GM23338 (cell line): Measurements from ENCODE around the gene MMP28. TPM values are rescaled to one million over a fixed set of nuclear protein-coding genes. Genes with fewer than 3 reads are reported as not detected.

Experiments used
- ATAC-seq: fragments of 200-7000 bp; cut with Tn5 transposase; 3 replicates; pipeline ENCODE4 v1.9.1; 2020
- DNase-seq: peaks from one replicate; pipeline ENCODE4 v3.0.0-alpha.2; 2015; ENCODE audit warnings: low spot score
- H2AFZ ChIP-seq: fragments of 200-600 bp; sonication (generic); 2 replicates; pipeline ENCODE4 v1.8.0; 2016; ENCODE audit warnings: antibody characterized with exemption, mild to moderate bottlenecking, moderate library complexity
- H3F3A ChIP-seq: fragments of 200-600 bp; sonication (generic); replicated peaks from 2 replicates; pipeline ENCODE4 v1.8.0; 2017; ENCODE audit warnings: antibody characterized with exemption, mixed run types, low read depth
- H3K27ac ChIP-seq: fragments of 200-600 bp; sonication (generic); 2 replicates; pipeline ENCODE4 v1.6.1; 2016; ENCODE audit warnings: low read depth
- H3K27me3 ChIP-seq: fragments of 200-600 bp; sonication (generic); 2 replicates; pipeline ENCODE4 v1.8.0; 2016; ENCODE audit warnings: mild to moderate bottlenecking, mixed run types, moderate library complexity; ENCODE audit not compliant: insufficient read depth
- H3K36me3 ChIP-seq: fragments of 200-600 bp; sonication (generic); 2 replicates; pipeline ENCODE4 v1.8.0; 2016; ENCODE audit warnings: mild to moderate bottlenecking; ENCODE audit not compliant: insufficient read depth
- H3K4me1 ChIP-seq: fragments of 200-600 bp; sonication (generic); 2 replicates; pipeline ENCODE4 v1.8.0; 2016; ENCODE audit warnings: mild to moderate bottlenecking, moderate library complexity; ENCODE audit not compliant: insufficient read depth
- H3K4me2 ChIP-seq: fragments of 200-600 bp; sonication (generic); 2 replicates; pipeline ENCODE4 v1.7.1; 2017; ENCODE audit warnings: mixed run types
- H3K4me3 ChIP-seq: fragments of 200-600 bp; sonication (generic); 2 replicates; pipeline ENCODE4 v1.6.1; 2016; ENCODE audit warnings: mixed run types
- H3K79me2 ChIP-seq: fragments of 200-600 bp; sonication (generic); replicated peaks from 2 replicates; pipeline ENCODE4 v1.8.0; 2017; ENCODE audit warnings: mild to moderate bottlenecking; ENCODE audit not compliant: insufficient read depth
- H3K9me2 ChIP-seq: fragments of 200-600 bp; sonication (generic); 2 replicates; pipeline ENCODE4 v1.8.0; 2017; ENCODE audit not compliant: insufficient read depth
- H4K20me1 ChIP-seq: fragments of 200-600 bp; sonication (generic); replicated peaks from 2 replicates; pipeline ENCODE4 v1.8.0; 2017; ENCODE audit warnings: mild to moderate bottlenecking; ENCODE audit not compliant: insufficient read depth
- H3K27ac Mint-ChIP-seq: 2 replicates; pipeline ENCODE4 v1.8.0; 2020; ENCODE audit warnings: inconsistent platforms, mild to moderate bottlenecking, moderate library complexity, mixed read lengths
- H3K27me3 Mint-ChIP-seq: 3 replicates; pipeline ENCODE4 v1.8.0; 2022; ENCODE audit warnings: low read depth, mild to moderate bottlenecking, moderate library complexity, mixed read lengths, inconsistent platforms; ENCODE audit not compliant: insufficient read depth, poor library complexity
- H3K36me3 Mint-ChIP-seq: 3 replicates; pipeline ENCODE4 v1.8.0; 2021; ENCODE audit warnings: low read depth, mild to moderate bottlenecking, inconsistent platforms, moderate library complexity, mixed read lengths
- H3K4me1 Mint-ChIP-seq: 3 replicates; pipeline ENCODE4 v1.8.0; 2020; ENCODE audit warnings: mild to moderate bottlenecking, inconsistent platforms, mixed read lengths
- H3K4me3 Mint-ChIP-seq: 3 replicates; pipeline ENCODE4 v1.8.0; 2021; ENCODE audit warnings: moderate library complexity, mild to moderate bottlenecking, inconsistent platforms, mixed read lengths
- H3K9me3 Mint-ChIP-seq: 3 replicates; pipeline ENCODE4 v1.8.0; 2020; ENCODE audit warnings: moderate library complexity, mild to moderate bottlenecking, inconsistent platforms, mixed read lengths
- CREB1 ChIP-seq: fragments of 250-450 bp; sonication (Bioruptor Pico); IDR thresholded peaks from 2 replicates; pipeline ENCODE4 v1.5.0; 2020; ENCODE audit warnings: low read depth, mild to moderate bottlenecking, moderate library complexity
- ETS1 ChIP-seq: IDR thresholded peaks from 2 replicates; pipeline ENCODE4 v1.6.1; 2016; ENCODE audit warnings: antibody characterized with exemption
- EZH2 ChIP-seq: fragments of 200-600 bp; sonication (generic); IDR thresholded peaks from one replicate; pipeline ENCODE4 v1.8.0; 2017; ENCODE audit warnings: antibody characterized with exemption, mild to moderate bottlenecking, low read depth; ENCODE audit not compliant: unreplicated experiment
- JUNB ChIP-seq: IDR thresholded peaks from one replicate; pipeline ENCODE4 v1.6.1; 2016; ENCODE audit warnings: antibody characterized with exemption; ENCODE audit not compliant: unreplicated experiment
- NANOG ChIP-seq: IDR thresholded peaks from 2 replicates; pipeline ENCODE4 v1.6.1; 2016; ENCODE audit warnings: antibody characterized with exemption, borderline replicate concordance
- POLR2AphosphoS5 ChIP-seq: IDR thresholded peaks from 2 replicates; pipeline ENCODE4 v1.6.1; 2016; ENCODE audit warnings: antibody characterized with exemption, low read depth
- STAT1 ChIP-seq: IDR thresholded peaks from one replicate; pipeline ENCODE4 v1.6.1; 2016; ENCODE audit warnings: antibody characterized with exemption; ENCODE audit not compliant: unreplicated experiment
- ZNF114 ChIP-seq: fragments of 250-450 bp; sonication (Bioruptor Pico); IDR thresholded peaks from 2 replicates; pipeline ENCODE4 v1.5.0; 2020; ENCODE audit warnings: mild to moderate bottlenecking, moderate library complexity
- ZNF331 ChIP-seq: fragments of 250-450 bp; sonication (Bioruptor Pico); IDR thresholded peaks from 2 replicates; pipeline ENCODE4 v1.5.0; 2020; ENCODE audit warnings: low read depth, mild to moderate bottlenecking, moderate library complexity
- ZNF462 ChIP-seq: fragments of 250-450 bp; sonication (Bioruptor Pico); IDR thresholded peaks from 2 replicates; pipeline ENCODE4 v1.5.0; 2020; ENCODE audit warnings: mild to moderate bottlenecking, moderate library complexity
- polyA plus RNA-seq: library from polyadenylated mRNA; unstranded; fragments of >200 nt; fragmentation: Nextera tagmentation; extraction: Ambion mirVana; gene quantifications from 2 replicates; pipeline ENCODE4 v1.2.1, GENCODE V29; 2016
- total RNA-seq: library from RNA; depleted of rRNA; stranded (reverse); fragments of >200 nt; shearing (Covaris generic); gene quantifications from 2 replicates; pipeline ENCODE4 v1.2.3, GENCODE V29; 2014

The MMP28 gene
- total and polyA plus RNA-seq, 2 experiments from 2014 or later = not detected

DNA sequence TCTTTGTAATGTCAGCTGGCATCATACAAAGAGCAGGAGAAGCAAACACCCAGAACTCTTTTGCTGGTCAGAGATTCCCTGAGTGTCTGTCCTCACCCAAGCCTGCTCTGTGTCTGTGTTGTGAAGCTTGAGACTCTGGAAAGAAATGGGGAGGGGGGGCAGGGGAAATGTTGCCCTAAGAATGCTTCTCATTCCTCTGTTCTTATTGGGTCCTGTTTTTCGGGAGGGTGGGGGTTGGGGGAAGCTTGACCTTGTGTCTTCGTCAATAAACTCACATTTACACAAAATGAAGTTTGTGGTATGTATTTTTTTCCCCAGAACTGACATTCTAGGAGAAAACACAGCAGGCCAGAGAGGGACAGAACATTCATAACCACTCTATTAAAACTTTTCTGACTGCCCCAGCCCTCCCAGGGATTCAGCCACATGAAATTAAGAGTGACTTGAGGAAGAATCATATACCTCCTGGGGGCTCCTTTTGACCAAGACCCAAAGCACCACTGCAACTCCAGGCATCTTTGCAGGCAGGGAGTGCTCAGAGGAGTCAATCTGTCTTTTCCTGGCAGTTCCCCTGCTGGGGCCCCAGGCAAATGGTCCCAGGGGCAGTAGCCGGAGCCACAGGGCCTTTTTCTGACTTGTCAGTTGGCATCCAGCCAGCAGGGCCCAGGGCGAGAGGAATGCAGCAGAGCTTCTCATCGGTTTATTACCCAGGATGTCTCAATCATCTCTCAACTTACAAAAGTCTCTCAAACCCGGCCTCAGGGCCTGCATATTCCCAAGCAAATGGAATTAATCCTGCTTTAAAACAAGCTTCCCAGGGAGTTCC lies 69.1 kb downstream of the MMP28 start:
- H3K27me3 ChIP-seq = peaks cover 5% of the 10 kb centered on the region; the same call in 1 of the 2 replicates
- H3K4me1 ChIP-seq = peaks cover 27% of the 10 kb centered on the region
- ATAC-seq (peak; percentile 17), DNase-seq (peak; percentile 44)
- no peak overlapping the region for H3K4me2 ChIP-seq
- peaks cover 5% of the 10 kb centered on the region for H4K20me1 ChIP-seq
- H3K9me3 Mint-ChIP-seq = no peaks in the 10 kb centered on the region
- H3F3A ChIP-seq = 0 out of 2 replicates have a peak, but pooled peaks cover 3% of the 10 kb centered on the region
- peaks cover 16% of the 10 kb centered on the region for H3K36me3 ChIP-seq
- H3K27me3 Mint-ChIP-seq = peaks cover 6% of the 10 kb centered on the region
- H3K4me3 Mint-ChIP-seq = no peak overlapping the region
- H2AFZ ChIP-seq = no peak overlapping the region
- H3K27ac Mint-ChIP-seq = no peak overlapping the region; the same call in 1 of the 2 replicates
- H3K4me3 ChIP-seq = no peak overlapping the region
- no peaks in the 10 kb centered on the region for H3K9me2 ChIP-seq
- H3K79me2 ChIP-seq = no peaks in the 10 kb centered on the region
- H3K4me1 Mint-ChIP-seq = peaks cover 37% of the 10 kb centered on the region
- TF ChIP-seq EZH2 (no peak), ETS1 (no peak), ZNF462 (CRISPR knock-in tag) (no peak), CREB1 (CRISPR knock-in tag) (no peak), NANOG (no peak), POLR2AphosphoS5 (no peak), ZNF114 (CRISPR knock-in tag) (no peak), ZNF331 (CRISPR knock-in tag) (no peak), STAT1 (no peak), JUNB (no peak)
- peaks cover 21% of the 10 kb centered on the region for H3K36me3 Mint-ChIP-seq
- no peak overlapping the region for H3K27ac ChIP-seq
